Measurements from ENCODE around the gene ARHGAP33. TPM values are rescaled to one million over a fixed set of nuclear protein-coding genes. Genes with fewer than 3 reads are reported as not detected.

Gene ARHGAP33
- total RNA-seq, 1 experiment from 2014 or later = 18.3 TPM

GRCh38 chr19:35782589-35782988, 7.2 kb downstream of the ARHGAP33 start:
- no peak for DNase-seq
- H3K27me3 Mint-ChIP-seq (ENCODE audit: insufficient read depth, unreplicated experiment) = no peaks in the 10 kb centered on the region
- Histone ChIP-seq H3K4me1 (no peaks in the 10 kb centered on the region), H3K27me3 (replicated peaks; ENCODE audit: control insufficient read depth, insufficient read depth, low read length) (no peaks in the 10 kb centered on the region), H3K9me3 (no peaks in the 10 kb centered on the region), H3K36me3 (ENCODE audit: control insufficient read depth, insufficient read depth, low read length) (no peaks in the 10 kb centered on the region; the same call in 1 of the 2 replicates), H3K4me3 (ENCODE audit: low read depth, low read length) (no peak overlapping the region)
- ChIA-PET POLR2A (no interaction called here), CTCF (interaction anchor here (1.0 kb wide), 1 partner anchor 148 kb away, joined by 3 read pairs; no protein-coding TSS in a partner anchor)
- no peak for TF ChIP-seq CTCF (IDR thresholded peaks at IDR 0.05; ENCODE audit: insufficient read depth in 1 of 2, low read depth in 1 of 2, low read length in 1 of 2, severe bottlenecking in 1 of 2, unreplicated experiment in 1 of 2)
- H3K9me3 Mint-ChIP-seq (ENCODE audit: unreplicated experiment) = no peaks in the 10 kb centered on the region
- H3K4me1 Mint-ChIP-seq (ENCODE audit: low read depth, unreplicated experiment) = peaks cover 8% of the 10 kb centered on the region
- no peak overlapping the region for H3K4me3 Mint-ChIP-seq (ENCODE audit: unreplicated experiment)
- BruUV-seq (replicated peaks) = no TSS peak
- peaks cover 5% of the 10 kb centered on the region for H3K36me3 Mint-ChIP-seq (ENCODE audit: insufficient read depth, unreplicated experiment)
- intact Hi-C loops (cut with micrococcal nuclease; ENCODE audit: unreplicated experiment) = no loop called here
- no peak overlapping the region for H3K27ac Mint-ChIP-seq (ENCODE audit: unreplicated experiment)

DNA sequence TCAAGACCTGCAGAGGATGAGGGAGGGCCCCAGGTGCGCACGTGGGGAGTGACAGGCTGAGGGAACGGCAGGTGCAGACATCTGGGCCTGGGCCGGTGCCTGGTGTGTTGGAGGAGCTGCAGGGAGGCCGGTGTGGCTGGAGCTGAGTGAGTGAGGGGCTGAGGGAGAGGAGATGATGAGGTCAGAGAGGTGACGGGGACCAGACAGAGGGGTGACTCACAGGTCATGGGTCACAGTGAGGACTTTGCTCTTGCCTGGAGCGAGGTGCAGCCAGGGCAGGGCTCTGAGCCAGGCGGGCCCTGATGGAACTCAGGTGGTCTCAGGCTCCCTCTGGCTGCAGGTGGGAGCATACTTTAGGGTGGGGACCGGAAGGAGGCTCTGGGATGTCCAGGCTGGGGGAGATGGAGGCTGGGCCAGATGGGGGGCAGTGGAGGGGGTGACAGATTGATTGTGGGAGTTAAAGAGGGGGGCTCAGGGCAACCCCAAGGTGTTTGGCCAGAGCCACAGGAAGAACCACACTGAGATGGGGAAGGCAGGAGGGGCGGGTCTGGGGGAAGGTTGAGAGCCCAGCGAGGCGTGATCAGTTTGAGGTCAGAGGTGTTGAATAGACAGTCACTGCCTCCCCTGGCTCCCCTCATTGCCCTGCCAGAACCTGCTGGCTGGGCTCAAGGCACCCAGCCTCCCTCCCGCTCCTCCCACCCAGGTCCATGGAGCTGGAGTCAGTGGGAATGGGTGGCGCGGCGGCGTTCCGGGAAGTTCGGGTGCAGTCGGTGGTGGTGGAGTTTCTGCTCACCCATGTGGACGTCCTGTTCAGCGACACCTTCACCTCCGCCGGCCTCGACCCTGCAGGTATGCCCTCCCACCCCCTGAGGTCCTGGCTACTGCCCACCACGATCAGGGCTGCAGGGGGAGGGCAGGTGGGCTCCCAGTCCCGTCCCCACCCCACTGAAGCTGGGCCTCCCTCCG, 8.4 kb downstream of the ARHGAP33 start:
- CTCF ChIA-PET = interaction anchor here (0.5 to 0.6 kb wide), 3 partner anchors 7 to 399 kb away, joined by 3 to 7 read pairs (median 4); no protein-coding TSS in a partner anchor
- H3K9me3 ChIP-seq = no peaks in the 10 kb centered on the region
- H3K36me3 Mint-ChIP-seq (ENCODE audit: insufficient read depth, unreplicated experiment) = peaks cover 5% of the 10 kb centered on the region

More for the DNA sequence above, 8.4 kb downstream of the ARHGAP33 start:
- no peaks in the 10 kb centered on the region for H3K4me1 ChIP-seq
- no TSS peak for BruUV-seq (replicated peaks)
- POLR2A ChIA-PET = interaction anchor here (0.6 kb wide), 1 partner anchor 36 kb away, joined by 4 read pairs; the partner anchor contains the start of gene LIN37
- Mint-ChIP-seq H3K27me3 (ENCODE audit: insufficient read depth, unreplicated experiment) (no peaks in the 10 kb centered on the region), H3K27ac (ENCODE audit: unreplicated experiment) (no peak overlapping the region), H3K4me3 (ENCODE audit: unreplicated experiment) (no peak overlapping the region), H3K4me1 (ENCODE audit: low read depth, unreplicated experiment) (peaks cover 8% of the 10 kb centered on the region), H3K9me3 (ENCODE audit: unreplicated experiment) (no peaks in the 10 kb centered on the region)
- intact Hi-C loops (cut with micrococcal nuclease; ENCODE audit: unreplicated experiment) = no loop called here
- no peak for DNase-seq
- no peaks in the 10 kb centered on the region for H3K27me3 ChIP-seq (replicated peaks; ENCODE audit: control insufficient read depth, insufficient read depth, low read length)
- peak in 1 of 2 experiments; percentile 29 for TF ChIP-seq CTCF (IDR thresholded peaks at IDR 0.05; ENCODE audit: insufficient read depth in 1 of 2, low read depth in 1 of 2, low read length in 1 of 2, severe bottlenecking in 1 of 2, unreplicated experiment in 1 of 2)
- H3K4me3 ChIP-seq (ENCODE audit: low read depth, low read length) = no peak overlapping the region
- no peaks in the 10 kb centered on the region; the same call in 1 of the 2 replicates for H3K36me3 ChIP-seq (ENCODE audit: control insufficient read depth, insufficient read depth, low read length)

Measured in Caco-2 (cell line).